ENCODE data around the gene STAT4.
A peak's percentile ranks its signal among the peaks of the same experiment; 100 is the strongest.

The STAT4 gene

DNA sequence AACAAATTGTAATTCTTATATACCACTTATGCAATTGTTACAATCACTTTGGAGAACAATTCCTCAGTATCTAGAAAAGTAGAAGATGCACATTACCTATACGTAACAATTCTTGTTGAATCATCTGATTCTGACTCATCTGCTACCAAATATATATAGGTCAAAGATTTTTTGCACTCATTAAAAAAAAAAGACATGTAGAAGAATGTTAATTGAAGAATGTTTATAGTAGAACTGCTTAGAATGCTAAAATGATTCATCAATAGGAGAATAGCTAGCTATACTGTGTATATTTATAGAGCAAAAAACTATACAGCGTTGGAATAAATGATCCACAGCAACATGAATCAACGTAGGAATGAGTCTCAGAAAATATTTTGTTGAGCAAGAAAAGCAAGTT is 107.4 kb downstream of the STAT4 start:
- DNase-seq (ENCODE audit: low spot score): no peak

DNA sequence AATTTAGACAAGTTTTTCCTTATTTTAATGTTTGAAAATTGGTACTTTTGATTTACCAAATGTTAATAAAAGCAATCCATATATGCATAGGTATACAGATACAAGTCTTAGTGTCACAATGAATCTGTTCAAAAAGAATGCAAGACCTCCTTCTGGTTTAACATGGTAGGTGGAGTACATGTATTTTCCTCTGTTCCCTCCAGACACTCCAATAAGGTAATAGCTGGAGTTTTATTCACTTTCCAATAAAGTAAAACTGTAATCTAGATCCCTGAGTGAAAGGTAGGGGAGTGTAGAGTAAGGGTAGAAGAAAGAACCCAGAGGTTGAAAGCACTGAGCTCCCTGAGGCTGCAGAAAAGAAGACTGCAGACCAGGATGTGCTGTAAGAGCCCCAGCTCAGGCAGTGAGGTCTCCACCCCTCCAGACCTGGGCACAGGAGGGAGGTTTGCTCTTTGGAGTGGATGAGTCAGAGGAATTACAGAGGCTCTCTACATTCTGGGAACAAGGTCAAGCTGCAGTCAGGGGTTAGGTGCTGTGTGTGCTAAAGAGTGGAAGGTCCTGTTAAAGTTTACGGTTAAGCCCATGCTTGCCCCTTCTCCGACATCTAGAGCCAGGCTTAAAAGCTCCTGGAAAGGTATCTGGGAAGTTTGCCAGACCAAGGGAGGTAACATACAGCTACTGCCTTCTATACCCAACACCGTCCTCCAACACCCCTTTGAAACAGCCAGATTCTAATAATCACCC is 109.2 kb downstream of the STAT4 start:
- no peak for DNase-seq (ENCODE audit: low spot score)

DNA sequence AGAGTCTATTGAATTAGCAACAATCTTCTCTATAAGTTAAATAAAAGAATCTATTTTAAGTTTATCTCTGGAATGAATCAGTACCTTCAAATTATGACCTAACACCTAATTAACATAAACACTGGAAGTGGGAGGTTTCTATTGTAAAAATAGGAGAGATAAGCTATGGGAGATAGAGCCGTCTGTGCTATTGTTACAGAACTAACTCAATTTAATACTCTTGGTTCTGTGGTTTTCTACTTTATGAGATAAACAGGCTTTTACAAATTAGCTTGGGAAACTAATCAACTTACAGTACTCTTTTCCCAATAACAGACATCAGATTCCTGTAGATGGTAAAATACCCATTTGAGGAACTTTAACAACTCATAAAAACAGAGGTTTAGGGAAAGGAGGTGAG is 111.2 kb downstream of the STAT4 start:
- no peak for DNase-seq (ENCODE audit: low spot score)

DNA sequence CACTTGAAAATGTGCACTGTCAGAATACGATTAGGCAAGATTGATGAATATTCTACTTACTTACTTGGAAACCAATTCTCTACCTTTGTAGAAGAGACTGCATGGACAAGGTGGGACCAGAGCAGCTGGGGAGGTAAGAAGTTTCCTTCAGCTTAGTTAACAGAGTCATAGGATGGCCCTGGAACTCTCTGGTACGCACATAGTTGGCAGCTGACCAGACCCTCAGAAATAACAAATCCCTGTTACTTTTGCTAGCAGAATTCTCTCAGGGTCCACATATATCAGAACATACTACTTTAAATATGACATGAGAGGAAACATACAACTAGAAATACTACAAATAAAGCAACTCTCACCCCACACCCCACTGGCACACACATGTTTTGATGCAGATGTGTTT is 112.1 kb downstream of the STAT4 start:
- no peak for DNase-seq (ENCODE audit: low spot score)

DNA sequence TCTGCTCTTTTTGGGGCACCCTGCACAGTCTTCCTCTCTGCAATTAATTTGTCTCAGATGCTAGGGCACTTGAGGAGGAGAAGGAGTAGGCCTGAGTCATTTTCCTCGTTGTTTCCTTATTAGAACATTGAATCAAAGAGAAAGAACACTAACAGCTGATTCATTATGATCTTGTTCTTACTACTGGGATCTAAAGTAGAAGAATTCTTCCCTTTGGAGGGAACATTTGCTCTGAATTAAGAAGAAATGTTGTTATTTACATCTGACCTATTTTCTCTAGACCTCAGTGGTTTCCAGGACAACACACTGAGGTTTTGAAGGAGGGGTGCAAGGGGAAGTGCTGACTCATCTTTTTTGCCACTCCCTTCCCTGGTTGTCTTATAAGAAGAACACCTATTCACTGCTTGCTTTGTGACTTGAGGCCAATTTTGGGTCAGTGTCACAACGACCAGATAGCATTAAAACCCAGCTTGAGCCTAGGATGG is 112.5 kb downstream of the STAT4 start:
- no peak for DNase-seq (ENCODE audit: low spot score)

DNA sequence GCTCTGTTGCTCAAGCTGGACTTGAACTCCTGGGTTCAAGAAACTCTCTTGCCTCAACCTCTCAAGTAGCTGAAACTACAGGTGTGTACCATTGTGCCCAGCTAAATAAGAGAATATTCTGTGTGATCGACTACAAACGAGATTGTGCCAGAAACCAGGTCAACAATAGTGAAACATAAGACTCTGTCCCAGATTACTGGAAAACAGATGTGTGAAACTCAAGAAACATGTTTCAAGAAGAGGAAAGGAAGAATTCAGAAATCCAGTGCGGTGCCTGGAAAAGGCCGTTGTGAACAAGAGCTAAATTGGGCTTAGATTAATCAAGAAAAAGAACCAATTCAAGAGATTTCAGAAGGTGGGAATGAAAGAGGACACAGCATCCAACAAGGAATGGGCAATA is 113.4 kb downstream of the STAT4 start:
- no peak for DNase-seq (ENCODE audit: low spot score)

DNA sequence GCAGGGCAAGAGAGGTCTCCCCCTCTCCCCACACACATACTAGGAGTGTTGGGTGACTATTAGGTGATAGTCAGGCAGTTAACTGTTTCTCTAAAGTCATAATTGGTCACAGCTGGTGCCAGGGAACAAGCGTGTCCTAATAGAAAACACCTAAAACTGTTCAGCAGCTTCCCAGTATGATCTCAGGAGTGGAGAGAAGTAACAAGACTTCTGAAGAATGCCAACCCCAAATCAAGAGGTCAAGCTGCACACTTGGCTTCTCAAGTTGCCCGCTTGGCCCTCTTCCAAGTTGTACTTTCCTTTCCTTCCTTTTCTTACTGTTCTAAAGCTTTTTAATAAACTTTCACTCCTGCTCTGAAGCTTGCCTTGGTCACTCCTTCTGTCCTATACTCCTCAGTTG is 114.4 kb downstream of the STAT4 start:
- no peak for DNase-seq (ENCODE audit: low spot score)

DNA sequence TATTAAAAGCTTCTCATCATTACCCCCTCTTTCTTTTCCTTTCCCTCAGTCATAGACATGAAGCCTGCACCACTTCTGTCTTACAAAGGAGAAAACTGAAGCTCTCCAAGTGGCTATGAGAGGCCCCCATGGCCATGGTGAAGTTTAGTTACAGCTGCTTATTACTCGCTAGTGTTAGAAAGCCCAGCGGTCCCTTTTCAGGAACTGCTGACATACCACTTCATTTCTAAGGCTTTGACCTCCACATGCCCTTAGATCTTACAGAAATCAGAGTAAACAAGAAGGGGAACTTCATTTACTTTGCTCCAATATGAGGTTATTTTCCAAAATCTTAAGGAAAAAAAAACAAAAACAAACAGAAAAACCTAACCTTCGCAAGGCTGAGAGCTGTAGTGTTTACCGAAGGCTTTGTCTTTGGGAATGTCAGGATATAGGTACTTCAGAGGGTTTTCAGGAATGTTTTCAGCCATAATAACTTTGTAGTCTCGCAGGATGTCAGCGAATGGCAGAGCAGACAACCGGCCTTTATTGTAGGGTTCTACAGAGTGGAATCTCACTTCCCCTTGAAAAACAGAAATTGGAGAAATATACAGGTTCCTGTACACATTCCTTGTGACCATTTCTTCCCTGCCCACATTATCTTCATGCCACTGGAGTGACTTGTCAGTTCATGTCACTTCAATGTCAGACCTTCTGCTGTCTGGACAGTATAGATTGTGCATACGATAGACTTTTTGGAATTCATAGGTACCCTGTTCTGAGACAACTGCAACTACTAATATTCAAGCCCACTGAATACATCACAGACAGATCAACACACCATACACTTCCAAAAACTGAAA is 118.0 kb downstream of the STAT4 start:
- DNase-seq (ENCODE audit: low spot score): no peak

DNA sequence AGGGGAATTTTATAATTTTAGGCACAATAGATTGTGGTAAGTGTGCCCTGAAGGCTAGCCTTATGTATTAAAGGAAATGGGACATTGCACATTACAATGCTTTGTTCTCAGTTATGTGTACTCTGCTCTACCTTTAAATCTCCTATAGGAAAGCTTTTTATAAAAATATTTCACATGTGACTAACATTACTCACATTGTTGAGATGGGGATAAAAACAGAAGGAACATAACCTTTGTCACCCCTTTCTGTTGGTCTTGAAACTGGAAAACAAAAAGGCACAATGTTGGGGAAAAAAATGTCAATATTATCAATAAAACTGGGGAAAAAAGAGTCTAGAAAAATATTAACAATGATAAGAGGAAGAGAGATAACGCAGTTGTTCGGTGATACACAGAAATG is 119.5 kb downstream of the STAT4 start:
- DNase-seq (ENCODE audit: low spot score): no peak

DNA sequence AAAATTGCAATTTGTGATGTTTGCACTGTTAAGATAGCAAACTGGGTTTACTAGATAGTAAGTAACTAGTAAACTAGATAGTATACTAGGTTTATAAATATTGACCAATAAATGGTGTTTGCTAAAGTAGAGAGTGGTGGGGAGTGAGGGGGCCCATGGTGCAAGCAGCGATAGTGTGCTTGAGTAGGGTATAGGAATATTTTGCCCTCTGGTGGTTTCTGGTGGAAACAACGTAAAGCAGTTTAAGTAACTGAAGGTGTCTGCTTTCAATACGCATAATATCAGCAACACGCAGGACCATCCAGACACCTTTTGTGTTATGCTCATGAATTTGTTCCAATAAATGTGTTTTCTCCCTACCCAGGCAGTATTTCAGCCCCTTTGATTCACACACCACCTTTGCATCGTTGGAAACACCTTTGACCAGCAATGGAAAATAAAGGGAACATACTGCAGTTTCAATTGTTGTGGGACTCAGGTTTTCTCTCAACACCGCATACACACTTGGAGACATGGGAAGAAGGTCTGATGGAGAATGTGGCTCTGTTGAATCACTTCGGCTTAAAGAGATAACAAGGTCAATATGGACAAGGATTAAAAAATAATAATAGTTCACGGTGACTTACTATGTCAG is 120.2 kb downstream of the STAT4 start:
- DNase-seq (ENCODE audit: low spot score): peak; percentile 65

DNA sequence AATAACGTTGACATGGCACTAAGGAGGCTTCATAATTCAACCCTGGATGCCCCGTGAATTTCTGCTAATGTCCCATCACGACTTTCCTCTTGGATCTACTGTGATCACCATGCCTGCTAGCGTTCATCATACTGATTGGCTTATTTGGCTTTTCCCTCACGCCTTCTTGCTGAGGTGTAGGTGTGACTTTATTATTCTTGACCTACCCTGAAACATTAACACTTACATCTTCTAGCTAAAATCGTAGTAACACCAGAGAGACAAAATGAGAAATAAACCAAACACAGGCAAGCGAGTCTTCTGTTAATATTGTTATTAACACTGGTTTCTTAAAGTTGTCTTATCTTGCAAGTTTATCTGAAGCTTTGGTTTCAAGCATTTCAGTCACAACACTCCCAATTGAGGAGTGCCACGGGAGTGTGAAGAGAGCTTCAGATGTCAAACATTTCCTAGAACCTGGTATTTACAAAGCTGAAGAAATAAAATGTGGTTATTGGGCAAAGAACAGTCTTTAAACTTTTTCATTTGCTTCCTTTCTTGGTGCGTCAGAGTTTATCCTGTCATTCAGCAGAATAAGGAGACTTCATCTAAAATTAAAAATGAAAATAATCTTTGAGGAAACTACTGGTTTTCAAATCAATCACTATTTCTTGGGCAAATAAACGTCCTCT is 121.4 kb downstream of the STAT4 start:
- DNase-seq (ENCODE audit: low spot score): no peak

DNA sequence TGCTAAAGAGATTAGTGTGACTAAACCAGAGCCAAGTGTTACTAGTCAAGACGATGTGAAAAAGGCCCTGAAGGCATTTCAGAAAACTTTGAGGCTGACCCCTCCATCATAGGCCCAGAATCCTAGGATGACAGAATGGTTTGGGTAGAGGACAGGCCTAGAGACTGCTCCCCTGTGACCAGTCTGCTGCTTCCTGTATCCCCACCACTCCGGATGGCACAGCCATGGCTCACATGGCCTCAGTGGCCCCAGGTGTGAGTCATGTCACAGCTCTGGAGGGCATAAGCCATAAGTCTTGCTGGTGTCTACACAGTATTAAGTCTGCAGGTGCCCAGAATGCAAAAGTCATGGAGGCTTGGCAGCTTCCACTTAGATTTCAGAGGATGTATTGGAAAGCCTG is 124.4 kb downstream of the STAT4 start:
- no peak for DNase-seq (ENCODE audit: low spot score)

DNA sequence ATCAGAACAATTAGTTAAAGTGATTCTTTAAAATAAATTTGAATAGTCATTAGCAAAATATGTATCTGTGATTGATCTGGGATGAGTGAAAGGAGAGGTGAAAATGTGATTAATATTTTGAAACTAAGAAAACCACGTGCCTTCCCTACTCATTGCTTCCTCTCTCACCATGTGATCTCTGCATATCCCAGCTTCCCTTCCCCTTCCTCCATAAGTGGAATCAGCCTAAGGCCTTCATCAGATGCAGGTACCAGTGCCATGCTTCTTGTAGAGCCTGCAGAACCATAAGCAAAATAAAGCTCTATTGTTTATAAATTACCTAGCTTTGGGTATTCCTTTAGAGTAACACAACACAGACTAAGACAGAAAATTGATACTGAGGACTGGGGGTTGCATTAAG is 125.7 kb downstream of the STAT4 start:
- no peak for DNase-seq (ENCODE audit: low spot score)

DNA sequence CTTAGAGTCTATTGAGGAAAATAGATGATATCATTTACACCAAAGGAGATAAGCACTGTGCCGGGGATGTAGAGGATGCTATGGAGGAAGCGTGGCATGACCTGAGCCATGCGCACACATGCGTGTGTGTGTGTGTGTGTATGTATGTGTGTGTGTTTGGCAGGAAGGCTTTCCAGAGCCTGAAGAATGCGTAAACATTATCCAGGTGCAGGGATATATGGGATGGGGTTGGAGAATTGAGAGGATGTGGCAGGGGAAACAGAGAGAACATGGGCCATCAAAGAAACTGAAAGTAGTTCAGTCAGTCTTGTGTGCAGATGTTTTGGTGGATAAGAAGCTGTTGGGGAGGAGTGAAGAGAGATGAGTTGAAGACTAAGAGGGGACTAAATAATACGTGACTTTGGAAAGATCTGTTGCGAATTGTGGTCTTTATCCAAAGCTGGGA is 127.5 kb downstream of the STAT4 start:
- DNase-seq (ENCODE audit: low spot score): no peak

DNA sequence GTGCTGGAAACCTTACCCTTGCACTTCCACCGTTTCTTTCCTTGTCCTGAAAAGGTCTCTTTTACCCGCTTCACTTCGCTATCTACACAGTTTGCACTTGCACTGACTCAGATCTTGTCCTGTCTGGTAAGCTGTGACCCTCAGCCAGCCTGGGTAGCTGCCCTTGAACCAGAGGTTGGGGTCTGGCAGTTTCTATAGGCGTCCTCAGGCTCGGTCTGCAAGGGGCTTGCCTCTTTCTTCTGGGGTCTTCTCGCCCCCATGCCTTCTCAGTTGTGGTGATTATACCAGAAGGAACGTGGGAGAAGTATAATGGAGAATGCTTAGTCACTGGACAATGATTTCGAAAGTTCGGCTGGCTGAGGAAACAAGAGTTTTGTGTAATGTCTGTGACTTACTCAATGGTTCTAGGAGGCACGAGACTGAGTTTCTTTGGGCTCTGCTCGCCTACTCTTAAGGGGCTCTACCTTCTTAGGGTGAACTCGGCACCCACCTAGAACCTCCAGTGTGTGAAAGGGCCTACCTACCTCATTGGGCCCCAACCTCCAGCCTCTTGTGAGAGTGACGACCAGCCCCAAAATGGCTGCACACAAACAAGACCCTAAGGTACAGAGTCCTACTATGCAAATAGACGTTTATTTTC is 129.9 kb downstream of the STAT4 start:
- DNase-seq (ENCODE audit: low spot score): peak; percentile 37

DNA sequence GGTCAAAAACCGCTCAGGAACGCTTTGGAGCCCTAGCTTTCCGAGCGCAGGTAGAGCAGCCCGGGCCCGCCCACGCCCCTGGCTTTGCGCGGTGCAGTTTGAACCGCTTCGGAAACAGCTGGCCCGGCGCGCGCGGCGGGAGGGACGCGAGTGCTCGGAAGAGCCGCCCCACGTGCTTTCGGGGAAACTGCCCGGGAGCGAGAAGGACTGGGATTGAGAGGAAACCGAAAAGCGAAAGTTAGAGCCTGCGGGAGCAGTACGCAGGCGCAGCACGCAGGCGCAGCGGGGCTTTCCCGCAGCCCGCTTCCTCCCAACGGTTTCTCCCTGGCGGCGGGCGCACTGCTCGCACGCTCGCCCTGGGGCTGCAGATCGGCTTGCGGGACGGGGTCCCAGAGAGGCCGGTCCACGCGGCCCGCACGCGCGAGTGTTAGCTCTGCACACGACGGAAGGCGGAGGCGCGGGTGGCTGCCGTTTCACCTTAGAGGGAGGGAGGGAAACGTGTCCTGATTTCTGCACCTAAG is 130.5 kb downstream of the STAT4 start:
- DNase-seq (ENCODE audit: low spot score): peak; percentile 96

DNA sequence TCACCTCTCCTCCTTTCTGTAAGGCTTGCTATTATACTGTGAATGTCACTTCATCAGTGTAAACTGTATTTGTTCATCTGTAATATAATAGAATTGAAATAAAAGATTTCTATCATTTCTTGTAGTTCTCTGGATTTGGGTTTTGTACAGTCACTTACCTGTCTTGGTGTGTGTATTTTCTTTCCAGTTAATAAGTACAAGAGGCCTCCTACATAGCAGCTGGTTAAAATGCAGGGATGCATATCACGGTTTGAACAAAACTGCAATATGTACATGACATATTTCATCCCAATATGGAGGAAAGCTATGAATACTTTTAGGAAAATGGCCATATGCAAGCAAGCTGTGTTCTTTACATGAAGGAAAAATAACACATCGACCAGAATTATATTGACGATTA is 131.4 kb downstream of the STAT4 start:
- DNase-seq (ENCODE audit: low spot score): no peak

DNA sequence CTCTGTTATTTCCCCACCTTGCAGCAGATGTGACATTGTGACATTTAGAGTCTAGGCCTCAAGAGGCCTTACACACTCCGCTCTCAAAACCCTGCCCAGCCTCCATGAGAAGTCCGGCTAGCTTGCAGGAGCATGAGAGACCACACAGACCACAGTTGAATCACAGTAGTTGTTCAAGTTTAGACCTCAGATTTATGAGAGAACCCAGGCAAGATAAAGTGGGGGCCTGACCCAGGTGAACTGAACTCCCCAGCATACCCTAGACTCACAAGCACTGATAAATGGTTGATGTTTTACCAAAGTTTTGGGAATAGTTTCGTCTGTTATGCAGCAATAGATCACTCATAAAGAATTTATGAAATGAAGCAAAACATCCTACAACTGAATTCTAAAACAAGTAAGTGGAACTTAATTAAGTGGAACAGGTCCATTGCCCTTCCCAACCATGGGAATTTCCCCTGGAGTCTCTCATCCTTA is 132.1 kb downstream of the STAT4 start:
- no peak for DNase-seq (ENCODE audit: low spot score)

DNA sequence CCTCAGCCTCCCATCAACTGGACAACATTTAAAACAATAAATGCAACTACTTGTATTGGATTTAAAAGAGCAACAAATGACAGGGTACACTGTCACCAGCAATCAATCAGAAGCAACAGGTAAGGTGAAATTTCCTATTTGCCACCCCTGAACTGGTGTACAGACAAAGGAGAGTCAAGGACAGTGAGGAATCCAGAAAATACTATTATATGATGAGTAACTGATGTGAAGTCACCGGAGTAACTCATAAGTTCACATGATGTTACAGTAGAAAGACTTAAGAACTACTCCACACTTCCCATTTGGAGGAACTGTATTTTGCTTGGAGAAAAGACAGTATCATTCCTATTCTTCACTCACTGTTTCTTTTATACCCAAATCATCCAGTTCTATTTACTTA is 132.7 kb downstream of the STAT4 start:
- no peak for DNase-seq (ENCODE audit: low spot score)

DNA sequence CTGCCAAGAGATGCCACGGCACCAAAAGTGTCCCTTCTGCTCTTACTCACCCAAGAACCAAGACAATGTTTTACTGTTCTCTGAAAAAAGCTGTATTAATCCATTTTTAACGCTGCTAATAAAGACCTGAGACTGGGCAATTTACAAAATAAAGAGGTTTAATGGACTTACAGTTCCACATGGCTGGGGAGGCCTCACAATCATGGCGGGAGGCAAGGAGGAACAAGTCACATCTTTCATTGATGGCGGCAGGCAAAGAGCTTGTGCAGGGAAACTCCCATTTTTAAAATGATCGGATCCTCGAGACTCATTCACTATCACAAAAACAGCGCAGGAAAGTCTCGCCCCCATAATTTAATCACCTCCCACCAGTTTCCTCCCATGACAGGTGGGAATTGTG is 135.0 kb downstream of the STAT4 start:
- no peak for DNase-seq (ENCODE audit: low spot score)

DNA sequence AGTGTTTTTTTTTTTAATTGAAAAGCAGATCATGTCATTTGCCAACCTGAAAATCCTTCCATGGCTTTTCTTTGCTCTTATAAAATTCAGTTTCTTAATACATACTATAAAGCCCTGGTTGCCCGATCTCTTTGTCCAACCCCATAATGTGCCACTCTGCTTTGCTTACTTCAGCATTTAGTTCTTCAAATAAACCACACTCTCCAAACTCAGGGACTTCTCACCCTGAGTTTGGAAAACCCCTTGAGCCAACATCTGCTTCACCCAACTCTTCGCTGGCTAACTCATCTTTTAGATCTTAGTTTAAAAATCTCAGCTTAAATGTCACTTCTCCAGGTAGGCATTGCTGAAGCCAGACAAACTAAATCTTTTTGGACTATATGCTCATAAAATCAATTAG is 135.6 kb downstream of the STAT4 start:
- DNase-seq (ENCODE audit: low spot score): no peak

DNA sequence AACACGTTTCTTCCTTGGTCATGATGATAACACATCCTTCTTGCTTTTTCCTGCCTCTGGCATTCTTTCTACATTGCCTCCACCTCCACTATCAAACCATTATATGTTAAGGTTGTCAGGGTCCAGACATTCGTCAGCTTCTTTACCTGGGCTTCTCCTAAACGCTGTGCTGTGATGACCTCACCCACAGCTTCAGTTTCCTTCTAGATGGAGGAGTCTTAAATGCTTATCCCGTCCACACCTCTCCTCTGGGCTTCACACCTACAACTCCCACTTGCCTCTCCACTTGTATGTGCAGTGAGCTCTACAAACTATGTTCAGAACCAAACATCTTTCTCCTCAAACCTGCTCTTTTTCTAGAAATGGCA is 136.2 kb downstream of the STAT4 start:
- DNase-seq (ENCODE audit: low spot score): no peak

Measured in D341Med (cell line).